Activated CD8-positive, alpha-beta memory T cell treated with anti-CD3 and anti-CD28 coated beads, Interleukin-2, amount 10 ng/mL, durations not matched to agents 7 days and 5 days (primary cell): Measurements from ENCODE around the gene SOX13. TPM values are rescaled to one million over a fixed set of nuclear protein-coding genes. Genes with fewer than 3 reads are reported as not detected.

Experiments used
- ATAC-seq: fragments of 150-1000 bp; cut with Tn5 transposase; one replicate; pipeline ENCODE4 v1.10.0; 2021; ENCODE audit warnings: moderate library complexity
- CTCF ChIA-PET: fragments of 350-600 bp; sonication (Branson Sonifier 250); formaldehyde crosslinking; loops from one replicate; lab custom pipeline; 2021; ENCODE audit warnings: antibody characterized with exemption; lab: Charles Lee
- DNase-seq: peaks from one replicate; pipeline ENCODE4 v3.0.0-alpha.2; 2020
- H3K27ac Mint-ChIP-seq: one replicate; pipeline ENCODE4 v1.8.0; 2021; ENCODE audit warnings: mild to moderate bottlenecking, mixed read lengths
- H3K27me3 Mint-ChIP-seq: one replicate; pipeline ENCODE4 v1.8.0; 2021; ENCODE audit warnings: mixed read lengths
- H3K36me3 Mint-ChIP-seq: one replicate; pipeline ENCODE4 v1.8.0; 2021; ENCODE audit warnings: mild to moderate bottlenecking, mixed read lengths
- H3K4me1 Mint-ChIP-seq: one replicate; pipeline ENCODE4 v1.8.0; 2021; ENCODE audit warnings: mixed read lengths
- H3K4me3 Mint-ChIP-seq: one replicate; pipeline ENCODE4 v1.8.0; 2021; ENCODE audit warnings: mild to moderate bottlenecking, moderate library complexity, mixed read lengths
- H3K9me3 Mint-ChIP-seq: one replicate; pipeline ENCODE4 v1.8.0; 2022; ENCODE audit warnings: low read depth, mixed read lengths
- total RNA-seq, 2 experiments: library from RNA; stranded (reverse); gene quantifications; one replicate each; pipeline ENCODE4 v1.2.3, GENCODE V29; 2021

The SOX13 gene
- total RNA-seq, 2 experiments from 2014 or later = 1.0 to 1.9 TPM

DNA sequence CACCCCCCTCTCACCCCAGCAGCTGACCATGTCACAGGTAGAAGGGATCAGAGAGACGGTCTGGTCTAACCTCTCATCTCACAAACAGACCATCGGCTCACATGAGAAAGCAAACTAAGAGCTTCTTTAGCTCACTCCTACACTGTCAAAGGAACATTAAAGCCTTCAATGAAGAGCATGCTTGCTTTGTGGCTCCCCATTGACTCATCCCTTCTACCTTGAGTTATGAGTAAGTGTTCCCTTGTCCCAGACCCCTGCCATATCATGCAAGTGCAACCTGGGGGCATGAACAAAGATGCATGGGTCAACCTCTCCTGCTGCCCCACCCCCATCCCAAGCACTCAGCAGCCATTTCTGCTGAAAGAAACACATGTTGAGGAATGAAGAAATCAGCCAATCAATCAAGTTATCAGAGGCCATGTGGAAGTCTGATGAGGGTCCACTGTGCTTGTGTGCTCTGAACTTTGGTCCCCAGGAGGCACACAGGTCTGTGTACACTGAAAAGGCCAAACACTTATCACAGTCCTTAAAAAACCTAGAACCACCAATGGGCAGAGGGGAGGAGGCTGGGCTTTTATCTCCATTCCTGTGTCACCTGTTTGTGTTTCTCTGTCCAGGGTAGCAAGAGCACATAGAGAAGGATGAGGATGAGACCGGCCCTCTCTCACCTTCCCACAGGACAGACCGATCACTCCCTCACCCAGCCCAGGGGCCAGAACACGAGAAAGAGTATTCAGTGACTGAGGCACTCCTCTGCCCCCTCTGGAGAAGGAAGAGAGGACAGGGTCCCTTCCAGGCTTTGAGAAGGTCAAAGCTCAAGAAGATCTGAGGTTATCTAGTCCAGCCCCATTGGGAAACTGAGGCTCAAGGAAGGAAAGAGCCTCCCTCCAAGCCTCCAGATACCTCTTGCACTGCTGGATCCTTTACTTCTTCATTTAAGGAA, 69.4 kb downstream of the SOX13 start:
- H3K27ac Mint-ChIP-seq = no peak overlapping the region
- H3K36me3 Mint-ChIP-seq = no peaks in the 10 kb centered on the region
- peaks cover 3% of the 10 kb centered on the region for H3K27me3 Mint-ChIP-seq
- CTCF ChIA-PET = interaction anchor here (1.2 to 5.3 kb wide), 2 partner anchors 12 to 221 kb away, joined by 3 to 31 read pairs; no protein-coding TSS in a partner anchor
- no peaks in the 10 kb centered on the region for H3K4me1 Mint-ChIP-seq
- H3K4me3 Mint-ChIP-seq = no peak overlapping the region
- DNase-seq (no peak), ATAC-seq (no peak)
- H3K9me3 Mint-ChIP-seq = no peaks in the 10 kb centered on the region

DNA sequence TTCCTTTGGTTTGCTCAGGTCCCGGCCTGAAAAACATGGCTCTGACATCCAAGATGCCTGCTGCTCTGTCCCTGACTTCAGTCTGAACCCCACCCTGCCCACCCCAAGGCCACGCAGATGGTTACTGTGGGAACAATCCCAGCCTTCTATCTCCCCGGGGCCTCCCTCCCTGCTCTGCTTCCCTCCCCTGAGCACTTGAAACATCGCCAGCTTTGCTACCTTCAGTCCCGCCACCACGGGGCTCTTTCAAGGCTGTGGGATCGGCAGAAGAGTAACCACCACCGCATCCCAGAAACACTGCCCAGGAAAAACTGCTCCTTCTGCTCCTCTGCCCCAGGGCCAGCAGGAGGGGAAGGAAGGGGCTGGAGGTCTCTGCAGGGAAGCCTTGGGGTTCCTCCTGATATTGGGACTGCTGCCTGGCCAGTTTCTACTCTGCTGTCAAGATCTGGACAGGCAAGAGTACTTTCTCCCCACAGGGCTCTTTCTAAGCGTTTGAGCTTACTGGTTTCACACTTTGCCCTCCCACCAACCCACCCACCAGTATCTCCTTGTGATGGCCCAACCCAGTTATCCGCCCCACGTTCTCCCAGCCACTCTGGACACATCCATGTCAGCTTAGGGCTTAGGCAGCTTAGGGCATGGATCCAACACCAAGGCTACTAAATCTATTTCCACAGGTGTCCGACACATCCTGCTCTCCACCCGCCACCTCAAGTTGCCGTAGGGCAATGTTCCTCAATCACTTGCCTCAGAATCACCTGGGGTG, 70.5 kb downstream of the SOX13 start:
- H3K4me1 Mint-ChIP-seq = no peaks in the 10 kb centered on the region
- no peak overlapping the region for H3K27ac Mint-ChIP-seq
- ATAC-seq (no peak), DNase-seq (no peak)
- CTCF ChIA-PET = interaction anchor here (1.2 kb wide), 1 partner anchor 255 kb away, joined by 3 read pairs; no protein-coding TSS in a partner anchor
- H3K4me3 Mint-ChIP-seq = no peak overlapping the region
- H3K36me3 Mint-ChIP-seq = no peaks in the 10 kb centered on the region
- H3K9me3 Mint-ChIP-seq = no peaks in the 10 kb centered on the region
- H3K27me3 Mint-ChIP-seq = peaks cover 3% of the 10 kb centered on the region

DNA sequence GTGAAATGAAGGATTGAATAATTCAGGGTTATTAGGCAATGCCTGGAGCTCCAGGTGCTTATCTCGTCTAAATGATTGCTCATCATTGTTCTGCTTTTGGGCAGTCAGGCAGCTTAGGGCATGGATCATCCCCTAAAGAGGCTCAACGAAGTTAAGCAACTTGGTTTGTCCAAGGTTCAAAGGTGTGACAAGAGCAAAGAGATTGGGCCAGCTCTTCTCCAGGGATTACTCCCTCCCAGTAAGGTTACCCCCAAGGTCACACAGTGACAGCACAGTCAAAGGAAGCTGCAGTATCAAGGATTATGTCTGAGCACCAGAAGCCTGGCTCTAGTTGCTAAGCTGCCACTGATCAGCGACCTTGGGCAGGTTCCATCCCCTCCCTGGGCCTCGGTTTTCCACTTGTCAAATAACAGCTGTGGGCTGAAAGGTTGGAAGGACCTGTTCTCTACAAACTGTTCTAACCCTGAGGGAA, 72.2 kb downstream of the SOX13 start:
- DNase-seq (no peak), ATAC-seq (no peak)
- Mint-ChIP-seq H3K27me3 (peaks cover 1% of the 10 kb centered on the region), H3K27ac (no peak overlapping the region), H3K4me1 (no peaks in the 10 kb centered on the region), H3K4me3 (no peak overlapping the region), H3K36me3 (no peaks in the 10 kb centered on the region), H3K9me3 (no peaks in the 10 kb centered on the region)
- CTCF ChIA-PET = interaction anchor here (1.2 to 1.9 kb wide), 2 partner anchors 16 to 254 kb away, joined by 3 to 12 read pairs; no protein-coding TSS in a partner anchor

DNA sequence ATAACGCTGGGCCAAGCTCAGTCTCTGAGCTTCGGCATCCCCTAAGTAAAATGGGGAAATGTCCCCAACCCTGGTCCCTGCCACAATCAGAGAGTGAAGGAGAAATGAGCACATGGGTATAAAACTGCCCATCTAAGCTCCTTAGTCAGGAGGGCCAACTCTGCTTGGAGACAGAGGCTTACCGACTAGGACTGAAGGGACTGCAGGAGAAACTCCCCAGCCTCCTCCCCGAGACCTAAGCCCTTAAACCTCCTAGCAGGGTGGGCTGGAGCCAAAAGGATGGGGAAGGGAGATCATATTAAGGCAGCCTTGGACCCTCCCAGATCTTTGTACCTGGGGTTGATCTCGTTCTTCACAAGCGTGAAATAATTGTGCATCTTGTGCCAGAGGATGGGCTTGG, 73.4 kb downstream of the SOX13 start:
- no peak for DNase-seq
- no peak for ATAC-seq
- CTCF ChIA-PET = interaction anchor here (0.9 to 1.9 kb wide), 2 partner anchors 18 to 217 kb away, joined by 4 to 12 read pairs; no protein-coding TSS in a partner anchor
- H3K9me3 Mint-ChIP-seq = no peaks in the 10 kb centered on the region
- H3K27ac Mint-ChIP-seq = no peak overlapping the region
- no peak overlapping the region for H3K4me3 Mint-ChIP-seq
- no peaks in the 10 kb centered on the region for H3K4me1 Mint-ChIP-seq
- no peaks in the 10 kb centered on the region for H3K36me3 Mint-ChIP-seq
- peaks cover 10% of the 10 kb centered on the region for H3K27me3 Mint-ChIP-seq

DNA sequence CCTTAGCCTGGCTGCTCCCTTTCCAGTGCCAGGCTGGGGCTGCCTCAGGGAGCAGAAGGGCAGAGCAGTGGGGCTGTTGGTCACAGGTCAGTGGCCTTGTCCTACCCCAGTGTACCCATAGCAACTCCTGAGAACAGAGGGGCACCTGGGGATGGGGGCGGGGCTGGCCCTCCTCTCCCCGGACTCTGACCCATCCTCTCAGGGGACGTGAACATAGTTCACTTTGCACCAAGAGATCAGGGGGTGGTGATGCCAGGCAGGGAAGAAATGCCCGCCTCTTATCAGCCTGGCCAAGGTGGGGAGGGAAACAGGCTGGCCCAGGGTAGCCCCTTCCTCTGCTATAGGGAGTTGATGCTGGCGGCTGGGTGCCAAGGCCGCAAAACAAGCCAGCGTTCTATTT, 74.0 kb downstream of the SOX13 start:
- H3K4me3 Mint-ChIP-seq = no peak overlapping the region
- no peaks in the 10 kb centered on the region for H3K36me3 Mint-ChIP-seq
- no peaks in the 10 kb centered on the region for H3K4me1 Mint-ChIP-seq
- H3K27me3 Mint-ChIP-seq = peaks cover 10% of the 10 kb centered on the region
- DNase-seq (no peak), ATAC-seq (no peak)
- no peak overlapping the region for H3K27ac Mint-ChIP-seq
- no peaks in the 10 kb centered on the region for H3K9me3 Mint-ChIP-seq
- CTCF ChIA-PET = no interaction called here

DNA sequence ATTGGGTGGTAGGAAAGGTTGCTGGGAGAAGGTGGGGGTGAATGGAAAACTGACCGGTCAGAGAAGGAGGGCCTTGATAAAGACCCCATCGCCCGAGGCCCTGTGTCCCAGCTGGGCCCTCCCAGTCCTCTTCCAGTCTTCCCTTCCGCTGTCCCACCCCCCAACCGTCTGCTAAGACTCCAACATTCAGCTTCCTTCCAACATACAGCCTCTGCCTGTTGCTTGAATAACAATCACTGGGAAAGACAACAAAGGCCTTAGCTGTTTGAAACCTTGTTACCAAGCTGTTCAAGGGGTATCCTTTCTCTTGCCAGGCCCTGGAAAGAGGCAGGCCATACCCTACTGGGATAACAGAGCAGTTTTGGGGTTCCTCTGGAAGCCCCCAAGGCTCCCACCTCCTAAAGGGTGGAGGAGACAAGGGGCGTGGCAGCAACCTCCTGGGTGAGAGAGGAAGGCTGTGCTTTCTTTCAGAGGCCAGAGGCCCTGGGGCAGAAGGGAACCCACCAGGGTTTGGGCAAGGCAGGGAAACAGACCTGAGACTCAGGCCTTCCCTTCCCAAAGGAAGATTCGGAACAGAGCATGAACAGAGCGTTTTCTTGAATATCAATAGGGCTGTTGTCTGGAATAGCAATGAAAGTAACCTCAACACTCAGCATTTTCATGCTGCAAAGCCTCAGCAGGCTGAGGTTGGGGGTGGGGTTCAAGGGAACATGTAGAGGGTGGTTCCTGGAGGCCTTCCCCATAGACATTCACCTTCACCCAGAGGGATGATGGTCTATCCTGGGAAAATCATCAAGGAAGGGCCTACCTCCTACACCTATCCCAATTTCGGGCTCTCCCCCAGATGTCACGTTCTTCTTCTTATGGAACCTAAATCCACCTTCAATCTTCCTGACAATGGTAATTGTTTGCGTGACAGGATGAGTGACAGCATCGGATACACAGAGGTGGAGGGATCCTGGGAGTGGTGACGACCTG, 74.8 kb downstream of the SOX13 start:
- H3K36me3 Mint-ChIP-seq = no peaks in the 10 kb centered on the region
- H3K27me3 Mint-ChIP-seq = peaks cover 14% of the 10 kb centered on the region
- CTCF ChIA-PET = interaction anchor here (1.1 kb wide), 1 partner anchor 15 kb away, joined by 3 read pairs; no protein-coding TSS in a partner anchor
- no peak overlapping the region for H3K4me3 Mint-ChIP-seq
- no peaks in the 10 kb centered on the region for H3K4me1 Mint-ChIP-seq
- no peak overlapping the region for H3K27ac Mint-ChIP-seq
- ATAC-seq = no peak
- no peaks in the 10 kb centered on the region for H3K9me3 Mint-ChIP-seq
- no peak for DNase-seq

DNA sequence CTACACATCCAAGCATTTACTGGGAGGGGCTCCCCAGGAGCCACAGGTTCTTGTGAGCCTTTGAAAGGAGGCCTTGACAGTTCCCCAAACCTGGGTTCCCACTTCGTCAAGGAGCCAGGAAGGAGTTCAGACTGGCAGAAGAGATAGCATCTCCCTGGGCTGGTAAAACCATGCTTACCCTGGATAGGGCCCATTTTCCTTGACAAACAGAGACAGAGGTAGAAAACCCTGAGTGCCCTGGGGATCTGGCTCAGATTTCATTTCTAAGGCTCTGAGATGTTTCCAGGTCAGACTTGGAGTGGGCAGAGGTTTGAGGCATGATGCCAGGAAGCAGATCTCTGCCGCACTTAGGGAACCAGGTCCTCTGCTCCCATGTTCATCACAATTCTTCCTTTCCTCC, 76.2 kb downstream of the SOX13 start:
- Mint-ChIP-seq H3K9me3 (no peaks in the 10 kb centered on the region), H3K4me3 (no peak overlapping the region), H3K27me3 (peaks cover 18% of the 10 kb centered on the region), H3K27ac (no peak overlapping the region), H3K4me1 (no peaks in the 10 kb centered on the region), H3K36me3 (no peaks in the 10 kb centered on the region)
- CTCF ChIA-PET = interaction anchor here (1.1 kb wide), 1 partner anchor 13 kb away, joined by 3 read pairs; no protein-coding TSS in a partner anchor
- ATAC-seq (no peak), DNase-seq (no peak)

DNA sequence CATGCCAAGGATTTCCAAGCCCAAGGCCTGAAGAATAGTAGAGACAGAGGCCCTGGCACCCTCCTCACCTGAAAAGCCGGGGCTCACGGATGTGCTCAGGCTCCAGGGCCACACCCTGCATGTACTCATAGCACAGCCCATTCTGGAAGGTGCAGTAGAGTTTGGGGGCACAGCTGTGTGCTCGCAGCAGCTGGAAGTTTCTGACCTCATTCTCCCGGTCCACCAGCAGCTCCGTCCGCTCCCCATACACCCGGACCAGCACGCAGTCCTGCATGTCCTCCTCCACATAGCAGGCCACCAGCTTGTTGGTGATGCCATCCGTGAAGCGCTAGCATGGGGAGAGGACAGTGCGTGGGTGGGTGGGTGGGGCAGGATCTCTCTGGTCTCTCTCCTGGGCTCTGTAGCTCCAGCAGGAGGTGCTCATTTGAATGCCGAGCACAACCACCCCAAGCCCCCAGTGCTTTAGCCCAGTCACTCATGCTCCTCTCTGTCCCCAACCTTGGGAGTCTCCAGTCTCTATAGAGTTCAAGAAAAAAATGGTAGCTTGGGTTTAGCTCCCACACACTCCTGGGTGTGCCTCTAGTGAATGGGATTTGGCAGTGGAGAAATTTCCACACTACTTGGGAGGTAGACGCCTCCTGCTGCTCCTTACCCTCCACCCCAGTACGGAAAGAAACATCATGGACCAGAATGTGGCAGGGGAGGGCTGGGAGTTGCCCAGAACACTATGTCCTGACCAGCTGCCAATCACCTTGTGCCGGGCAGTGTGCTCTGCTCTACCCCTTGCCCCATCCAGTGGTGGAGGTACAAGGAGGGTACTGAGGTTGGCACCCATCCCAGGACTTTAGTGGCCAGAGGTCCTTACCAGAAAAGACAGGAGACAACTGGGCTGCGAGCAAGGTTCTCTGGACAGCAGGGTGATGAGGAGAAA, 77.0 kb downstream of the SOX13 start:
- no peak for ATAC-seq
- Mint-ChIP-seq H3K4me3 (no peak overlapping the region), H3K36me3 (no peaks in the 10 kb centered on the region), H3K27ac (no peak overlapping the region), H3K4me1 (no peaks in the 10 kb centered on the region), H3K27me3 (peaks cover 20% of the 10 kb centered on the region), H3K9me3 (no peaks in the 10 kb centered on the region)
- no peak for DNase-seq
- CTCF ChIA-PET = interaction anchor here (2.6 kb wide), 1 partner anchor 13 kb away, joined by 8 read pairs; no protein-coding TSS in a partner anchor

DNA sequence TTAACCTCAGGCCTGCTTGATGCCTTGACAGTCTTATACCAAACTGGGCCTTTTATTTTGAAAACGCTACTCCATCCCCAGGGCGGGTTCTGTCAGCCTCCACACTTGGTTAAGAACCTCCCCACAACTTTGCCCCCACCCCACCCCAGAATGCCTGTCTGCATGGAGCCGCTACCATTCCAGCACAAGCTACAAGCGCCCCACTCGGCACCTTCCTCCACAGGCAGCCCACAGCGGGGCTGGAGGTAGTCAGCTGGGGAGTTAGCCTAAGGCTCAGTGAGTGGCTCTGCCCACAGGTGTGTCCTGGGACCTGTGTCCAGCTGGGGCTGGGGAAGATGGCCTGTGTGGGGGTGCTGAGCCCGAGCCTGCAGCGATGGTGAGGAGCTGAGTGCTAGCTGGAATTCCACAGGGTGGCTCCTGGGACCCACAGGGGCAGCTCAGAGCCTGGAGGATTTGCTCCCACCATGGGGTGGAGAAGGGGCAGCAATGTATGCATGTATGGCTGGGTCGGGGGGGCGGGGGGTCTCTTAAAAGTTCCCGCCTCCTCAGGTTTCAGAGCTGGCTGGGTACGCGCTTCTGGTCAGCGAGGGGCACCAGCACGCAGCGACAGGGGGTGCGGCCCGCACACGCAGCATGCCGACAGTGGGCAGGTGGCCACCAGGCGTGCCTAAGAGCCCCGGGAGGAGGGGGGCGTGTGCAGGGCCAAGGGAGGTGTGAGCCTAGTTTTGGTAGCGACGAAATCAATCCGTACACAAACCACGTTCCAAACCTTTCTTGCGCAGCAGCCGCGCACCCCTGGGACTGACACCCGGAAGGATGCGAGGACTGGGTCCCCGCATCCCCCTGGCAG, 78.0 kb downstream of the SOX13 start:
- no peak for ATAC-seq

DNA sequence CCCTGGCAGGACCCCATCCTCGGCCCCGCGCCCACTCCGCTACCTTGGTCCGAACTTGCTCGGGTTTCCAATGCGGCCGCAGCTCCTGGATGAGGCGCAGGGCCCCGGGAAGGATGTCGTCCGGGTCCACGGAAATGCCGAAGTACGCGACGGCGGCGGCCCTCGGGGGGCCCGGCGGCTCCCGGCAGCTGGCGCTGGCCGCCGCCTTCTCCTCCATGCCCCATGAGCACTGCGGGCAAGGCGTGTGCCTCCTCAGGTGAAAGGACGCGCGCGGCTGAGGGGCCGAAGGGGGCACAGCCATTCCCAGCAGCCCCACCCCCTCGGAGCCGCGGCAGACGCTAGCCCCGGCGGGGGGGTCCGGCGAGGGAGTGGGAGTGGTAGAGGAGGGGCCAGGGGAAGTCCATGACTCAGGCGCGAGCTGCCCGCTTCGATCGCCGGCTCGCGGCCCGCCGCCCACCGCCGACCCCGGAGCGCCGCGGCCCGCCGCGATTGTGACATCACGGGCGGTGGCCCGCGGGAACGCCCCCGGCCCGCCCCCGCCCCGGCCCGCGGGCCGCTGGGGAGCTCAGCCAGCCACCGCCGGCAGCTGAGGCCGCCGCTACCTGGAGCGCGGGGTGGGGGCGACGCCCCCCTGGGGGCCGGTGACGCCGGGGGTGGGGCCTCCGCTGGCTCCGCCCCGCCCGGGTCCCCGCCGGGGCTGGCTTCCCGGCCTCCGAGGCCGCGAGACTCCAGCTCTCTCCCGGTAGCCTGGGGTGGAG, 78.8 kb downstream of the SOX13 start, which contains the start of gene ETNK2:
Gene ETNK2 (minus strand): TSS at position 493 of the 758 bp plus-strand sequence. CDS start 192 bp downstream, at position 301.
- DNase-seq = no peak
- CTCF ChIA-PET = interaction anchor here (0.7 to 2.6 kb wide), 5 partner anchors 8 to 291 kb away, joined by 3 to 8 read pairs (median 3); no protein-coding TSS in a partner anchor
- no peaks in the 10 kb centered on the region for H3K36me3 Mint-ChIP-seq
- H3K4me3 Mint-ChIP-seq = peak within 1 kb of the TSS; percentile 31
- peaks cover 20% of the 10 kb centered on the region for H3K27me3 Mint-ChIP-seq
- no peaks in the 10 kb centered on the region for H3K4me1 Mint-ChIP-seq
- H3K9me3 Mint-ChIP-seq = no peaks in the 10 kb centered on the region
- H3K27ac Mint-ChIP-seq = no peak within 1 kb of the TSS
- peak; percentile 67 for ATAC-seq

More for the DNA sequence above, 78.0 kb downstream of the SOX13 start:
- Mint-ChIP-seq H3K27ac (no peak overlapping the region), H3K4me3 (no peak overlapping the region), H3K4me1 (no peaks in the 10 kb centered on the region), H3K9me3 (no peaks in the 10 kb centered on the region), H3K36me3 (no peaks in the 10 kb centered on the region), H3K27me3 (peaks cover 20% of the 10 kb centered on the region)
- CTCF ChIA-PET = interaction anchor here (0.9 to 2.6 kb wide), 3 partner anchors 9 to 213 kb away, joined by 3 to 8 read pairs (median 3); no protein-coding TSS in a partner anchor
- no peak for DNase-seq
